Activated B cell treated with CpG ODN at 0.5 μM for 24 hours (primary cell): Measurements from ENCODE around the gene PARVG. TPM values are rescaled to one million over a fixed set of nuclear protein-coding genes. Genes with fewer than 3 reads are reported as not detected.

Experiments
- ATAC-seq: fragments of 200-7000 bp; cut with Tn5 transposase; one replicate; pipeline ENCODE4 v1.10.0; 2021; ENCODE audit warnings: low read depth, mild to moderate bottlenecking, moderate library complexity
- CTCF ChIA-PET: fragments of 350-600 bp; sonication (Branson Sonifier 250); formaldehyde crosslinking; loops from one replicate; lab custom pipeline; 2021; ENCODE audit warnings: antibody characterized with exemption; lab: Charles Lee
- POLR2A ChIA-PET: fragments of 350-600 bp; sonication (Branson Sonifier 250); formaldehyde crosslinking; loops from one replicate; lab custom pipeline; 2021; ENCODE audit warnings: antibody characterized with exemption; lab: Charles Lee
- DNase-seq: peaks from one replicate; pipeline ENCODE4 v3.0.0; 2022
- H3K27ac Mint-ChIP-seq: one replicate; pipeline ENCODE4 v1.8.0; 2020; ENCODE audit warnings: mixed read lengths
- H3K27me3 Mint-ChIP-seq: one replicate; pipeline ENCODE4 v1.8.0; 2021; ENCODE audit warnings: mixed read lengths
- H3K36me3 Mint-ChIP-seq: one replicate; pipeline ENCODE4 v1.8.0; 2021; ENCODE audit warnings: low read depth, mixed read lengths
- H3K4me1 Mint-ChIP-seq: one replicate; pipeline ENCODE4 v1.8.0; 2021; ENCODE audit warnings: mixed read lengths
- H3K4me3 Mint-ChIP-seq: one replicate; pipeline ENCODE4 v1.8.0; 2020; ENCODE audit warnings: mild to moderate bottlenecking, mixed read lengths
- H3K9me3 Mint-ChIP-seq: one replicate; pipeline ENCODE4 v1.8.0; 2020; ENCODE audit warnings: mixed read lengths
- intact Hi-C: fragments of 100-400 bp; cut with micrococcal nuclease; formaldehyde crosslinking; loops from one replicate; pipeline ENCODE4 v1.15.1; 2024
- total RNA-seq: library from RNA; stranded (reverse); gene quantifications from 2 replicates; pipeline ENCODE4 v1.2.3, GENCODE V29; 2022
- TF ChIP-seq, protein P1 (sequence below): fragments of 200-600 bp; IDR thresholded peaks from one replicate; pipeline ENCODE4 v1.8.0; 2022; ENCODE audit warnings: antibody characterized with exemption, mild to moderate bottlenecking

The PARVG gene
- total RNA-seq, 1 donor from 2014 or later: 96.1 TPM

DNA sequence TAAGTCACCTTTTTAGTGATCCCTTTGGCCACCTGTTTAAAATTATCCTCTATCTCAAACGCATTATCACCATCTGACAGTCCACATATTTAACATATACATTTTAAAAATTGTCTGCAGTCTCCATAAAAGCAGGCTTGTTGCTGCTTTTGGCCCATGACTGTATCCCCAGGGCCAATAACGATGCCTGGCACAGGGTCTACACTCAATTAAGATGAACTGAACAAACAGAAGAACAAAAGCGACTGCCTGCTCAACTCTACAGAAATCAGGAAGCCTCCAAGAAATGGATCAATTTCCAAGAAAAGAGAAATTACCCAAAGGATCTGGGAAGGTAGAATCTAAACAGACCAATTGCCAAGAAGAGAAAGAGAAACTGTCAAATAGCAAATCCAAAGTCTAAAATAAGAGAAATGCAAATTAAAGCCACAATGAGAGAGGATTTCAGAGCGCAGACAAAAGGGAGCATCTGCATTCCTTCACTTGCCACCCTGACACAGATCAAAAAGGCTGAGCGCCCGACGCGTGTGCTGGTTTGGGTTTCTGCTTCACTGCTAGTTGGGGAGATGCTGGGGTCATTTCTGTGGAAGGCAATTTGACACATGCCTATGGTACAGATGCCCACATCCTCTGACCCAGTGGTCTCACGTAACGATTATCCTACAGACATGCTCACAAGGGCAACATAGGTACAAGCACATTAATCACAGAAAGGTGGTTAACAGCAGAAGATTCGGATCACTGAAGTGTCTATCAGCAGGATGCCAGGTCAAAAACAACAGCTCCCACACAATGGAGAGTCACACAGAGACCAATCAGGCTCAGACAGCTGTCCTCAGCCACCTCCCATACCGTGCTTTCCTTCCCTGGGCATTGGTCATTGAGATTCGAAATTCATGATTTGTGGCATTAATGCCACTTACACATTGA is 76.1 kb downstream of the PARVG start:
- Mint-ChIP-seq H3K27me3 (peaks cover 22% of the 10 kb centered on the region), H3K36me3 (no peaks in the 10 kb centered on the region), H3K27ac (no peak overlapping the region), H3K4me1 (no peaks in the 10 kb centered on the region), H3K4me3 (no peak overlapping the region), H3K9me3 (no peaks in the 10 kb centered on the region)
- ChIA-PET POLR2A (no interaction called here), CTCF (no interaction called here)
- TF ChIP-seq, protein P1, sequence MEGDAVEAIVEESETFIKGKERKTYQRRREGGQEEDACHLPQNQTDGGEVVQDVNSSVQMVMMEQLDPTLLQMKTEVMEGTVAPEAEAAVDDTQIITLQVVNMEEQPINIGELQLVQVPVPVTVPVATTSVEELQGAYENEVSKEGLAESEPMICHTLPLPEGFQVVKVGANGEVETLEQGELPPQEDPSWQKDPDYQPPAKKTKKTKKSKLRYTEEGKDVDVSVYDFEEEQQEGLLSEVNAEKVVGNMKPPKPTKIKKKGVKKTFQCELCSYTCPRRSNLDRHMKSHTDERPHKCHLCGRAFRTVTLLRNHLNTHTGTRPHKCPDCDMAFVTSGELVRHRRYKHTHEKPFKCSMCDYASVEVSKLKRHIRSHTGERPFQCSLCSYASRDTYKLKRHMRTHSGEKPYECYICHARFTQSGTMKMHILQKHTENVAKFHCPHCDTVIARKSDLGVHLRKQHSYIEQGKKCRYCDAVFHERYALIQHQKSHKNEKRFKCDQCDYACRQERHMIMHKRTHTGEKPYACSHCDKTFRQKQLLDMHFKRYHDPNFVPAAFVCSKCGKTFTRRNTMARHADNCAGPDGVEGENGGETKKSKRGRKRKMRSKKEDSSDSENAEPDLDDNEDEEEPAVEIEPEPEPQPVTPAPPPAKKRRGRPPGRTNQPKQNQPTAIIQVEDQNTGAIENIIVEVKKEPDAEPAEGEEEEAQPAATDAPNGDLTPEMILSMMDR: no peak
- intact Hi-C loops: no loop called here
- DNase-seq (peak; percentile 1), ATAC-seq (no peak)

Other genes with a start within 250 kb of the PARVG start
- gene SAMM50, start 225.5 kb upstream of the PARVG start, total RNA-seq: 49.6 and 51.2 TPM in 2 replicates
- gene PARVB, start 156.6 kb upstream of the PARVG start, total RNA-seq: 53.5 and 53.6 TPM in 2 replicates
- gene SHISAL1, start 132.0 kb downstream of the PARVG start, total RNA-seq: not detected in 2 replicates